Umbilical cord (tissue), 2 donors: ENCODE measurements around the gene NDUFS6. TPM values are rescaled to one million over a fixed set of nuclear protein-coding genes. Genes with fewer than 3 reads are reported as not detected.
"Not testable (repeated sequence)": the region's sequence is repeated elsewhere in the genome, so short reads cannot be mapped to it uniquely, and the experiment has no call there.

Experiments used
- DNase-seq: peaks from one replicate; pipeline ENCODE4 v3.0.0-alpha.2; 2015; ENCODE audit warnings: low spot score
- total RNA-seq: library from RNA; depleted of rRNA; stranded (reverse); fragments of >200 nt; gene quantifications from one replicate; pipeline ENCODE4 v1.2.3, GENCODE V29; 2014; ENCODE audit warnings: low replicate concordance; ENCODE audit not compliant: insufficient read depth

NDUFS6 gene
- total RNA-seq, 1 donor from 2014 or later: 33.9 TPM

DNA sequence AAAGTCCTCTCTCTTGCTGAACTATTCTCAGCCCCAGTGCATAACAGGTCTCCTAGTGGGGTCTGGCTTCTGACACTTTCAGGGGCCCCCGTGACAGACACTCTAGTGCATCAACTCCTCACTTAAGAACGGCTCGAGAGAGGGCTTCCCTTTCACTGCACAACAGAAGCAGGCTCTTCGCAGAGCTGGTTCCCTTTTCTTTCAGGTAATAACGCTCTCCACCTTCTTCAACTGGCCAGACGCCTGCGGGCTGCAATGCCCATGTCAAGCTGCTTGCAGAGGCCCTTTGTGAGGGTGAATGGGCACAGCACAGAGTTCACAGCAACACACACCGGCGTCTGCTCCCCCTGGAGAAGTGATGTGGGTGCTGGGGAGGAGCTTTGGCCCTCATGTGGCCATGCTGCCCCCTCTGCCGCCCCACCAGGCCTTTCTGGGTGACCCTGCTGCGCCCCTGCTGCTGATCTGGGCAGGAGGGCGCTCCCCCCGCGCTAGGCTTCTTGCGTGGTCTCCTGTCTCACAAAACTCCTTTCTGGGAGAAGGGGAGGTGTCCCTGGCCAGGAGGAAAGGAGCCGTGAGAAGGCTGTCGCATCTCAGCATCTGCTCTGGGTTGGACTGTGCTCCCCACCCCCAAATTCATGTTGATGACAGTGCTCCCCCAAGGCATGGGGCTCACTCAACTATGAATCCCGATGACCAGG is 4.0 kb upstream of the NDUFS6 start:
- DNase-seq: no peak

- DNase-seq: no peak
These were observed 3.4 kb upstream of the NDUFS6 start for GRCh38 chr5:1797855-1798254.

- DNase-seq: not testable (repeated sequence)
These were observed 2.6 kb upstream of the NDUFS6 start for GRCh38 chr5:1798589-1798988.

GRCh38 chr5:1799110-1799601 is 2.1 kb upstream of the NDUFS6 start:
- peak; percentile 18 for DNase-seq

GRCh38 chr5:1799602-1800471 is 1.4 kb upstream of the NDUFS6 start, which contains the start of gene MRPL36:
MRPL36 (minus strand) TSS chr5:1799837; CDS start chr5:1798935, 902 bp downstream.
- DNase-seq: peak; percentile 95

- peak; percentile 31 for DNase-seq
These were observed 560 bp upstream of the NDUFS6 start for GRCh38 chr5:1800472-1801221.

DNA sequence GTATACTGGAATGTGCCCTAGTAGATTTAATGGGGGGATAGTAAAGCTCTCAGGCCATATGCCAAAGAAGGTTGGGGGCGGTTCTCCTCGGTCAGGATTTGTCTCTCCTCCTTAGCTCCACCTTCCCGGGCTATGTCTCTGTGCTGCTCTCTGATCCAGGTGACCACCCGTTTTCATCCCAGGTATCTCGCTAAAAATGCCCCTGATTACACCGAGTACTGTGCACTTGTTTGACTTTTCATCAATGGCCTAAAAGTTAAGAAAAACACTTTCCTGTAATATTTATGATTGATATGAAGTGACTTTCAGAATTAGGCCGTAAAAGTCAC is 724 bp downstream of the NDUFS6 start:
- DNase-seq: no peak

DNA sequence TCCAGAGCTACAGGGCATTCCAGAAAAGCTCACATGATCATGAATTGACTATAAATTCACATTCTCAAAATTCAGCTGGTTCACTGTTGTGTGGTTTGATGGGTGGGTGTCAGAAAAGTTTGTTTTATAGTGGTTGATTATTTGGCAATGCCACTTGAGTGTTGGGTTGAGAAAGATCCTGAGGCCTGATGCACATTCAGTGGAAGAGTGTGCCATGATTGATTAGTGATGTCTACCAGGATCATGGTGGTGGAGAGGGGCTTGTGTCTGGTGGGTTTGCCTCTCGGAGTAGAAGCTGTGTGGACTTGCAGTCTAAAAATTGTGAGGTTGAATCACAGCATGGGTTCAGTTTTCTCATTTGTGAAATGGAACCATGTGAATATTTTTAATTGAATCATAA is 2.0 kb downstream of the NDUFS6 start:
- no peak for DNase-seq

DNA sequence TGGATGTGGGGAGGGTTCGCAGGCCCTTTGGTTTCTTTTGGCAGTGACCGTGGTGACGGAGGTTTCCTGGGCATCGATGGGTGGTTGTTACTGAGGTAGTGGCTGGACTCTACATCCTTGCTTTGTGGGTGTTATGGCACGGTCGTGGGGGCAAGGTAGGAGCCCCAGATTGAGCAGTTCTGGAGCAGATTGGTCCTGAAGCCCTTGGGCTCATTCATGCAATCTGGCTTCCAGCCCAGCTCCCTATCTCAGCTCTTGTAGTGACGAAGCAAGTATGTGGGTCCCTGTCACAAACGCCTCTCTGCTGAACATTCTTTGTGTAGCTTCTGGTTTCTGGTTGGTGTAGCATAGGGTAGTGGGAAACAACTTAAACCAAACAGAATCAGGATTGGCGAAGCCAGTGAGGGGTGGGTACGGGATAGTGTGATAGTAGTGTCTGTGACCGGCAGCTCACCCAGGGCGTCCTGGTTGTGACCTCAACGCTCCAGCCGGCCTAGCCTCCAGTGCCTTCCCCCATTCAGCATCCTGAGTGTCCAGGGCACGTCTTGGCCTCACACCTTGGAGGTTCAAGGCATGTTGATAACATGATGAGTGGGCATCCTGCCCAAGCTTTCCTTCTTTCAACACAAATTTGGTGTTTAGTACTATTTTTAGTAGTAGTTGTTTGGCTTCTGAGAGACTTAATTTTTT is 2.9 kb downstream of the NDUFS6 start:
- DNase-seq: no peak

DNA sequence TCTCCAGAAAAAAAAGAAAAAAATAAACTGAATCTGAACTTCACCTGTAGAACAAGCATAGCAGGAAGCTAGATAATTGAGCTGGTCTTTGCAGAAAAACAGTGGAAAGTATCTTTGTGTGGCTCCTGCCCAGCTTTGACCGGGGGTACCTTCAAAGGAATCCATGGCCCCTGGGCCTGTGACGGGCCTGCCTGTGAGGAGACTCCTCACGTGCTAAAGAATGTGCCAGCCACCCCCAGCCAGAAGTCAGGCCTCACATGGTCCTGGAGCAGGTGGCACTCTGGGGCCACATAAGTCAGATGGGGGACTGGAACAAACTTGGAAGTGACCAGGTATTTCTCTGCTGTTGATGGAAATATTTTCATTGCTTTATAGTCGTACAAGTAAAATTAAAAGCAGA is 4.1 kb downstream of the NDUFS6 start:
- DNase-seq: no peak

DNA sequence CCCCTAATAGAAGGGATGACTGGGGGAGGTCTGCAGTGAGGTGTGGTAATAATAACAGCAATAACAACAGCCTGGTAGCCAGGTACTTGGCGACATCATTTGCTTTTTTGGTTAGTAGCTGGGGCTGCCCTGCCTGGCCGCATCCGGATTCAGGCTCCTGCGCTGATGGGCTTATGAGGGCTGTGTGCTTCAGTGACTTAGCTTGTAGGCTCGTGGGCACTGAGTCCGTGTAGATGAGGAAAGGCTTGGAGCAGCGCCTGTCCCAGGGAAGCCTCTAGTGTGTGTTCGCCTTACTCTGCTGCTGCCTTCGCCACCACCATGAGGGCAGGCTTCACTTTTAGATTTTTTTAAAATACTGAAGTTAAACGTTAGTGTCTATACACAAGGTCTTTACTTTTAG is 4.5 kb downstream of the NDUFS6 start:
- DNase-seq: no peak

DNA sequence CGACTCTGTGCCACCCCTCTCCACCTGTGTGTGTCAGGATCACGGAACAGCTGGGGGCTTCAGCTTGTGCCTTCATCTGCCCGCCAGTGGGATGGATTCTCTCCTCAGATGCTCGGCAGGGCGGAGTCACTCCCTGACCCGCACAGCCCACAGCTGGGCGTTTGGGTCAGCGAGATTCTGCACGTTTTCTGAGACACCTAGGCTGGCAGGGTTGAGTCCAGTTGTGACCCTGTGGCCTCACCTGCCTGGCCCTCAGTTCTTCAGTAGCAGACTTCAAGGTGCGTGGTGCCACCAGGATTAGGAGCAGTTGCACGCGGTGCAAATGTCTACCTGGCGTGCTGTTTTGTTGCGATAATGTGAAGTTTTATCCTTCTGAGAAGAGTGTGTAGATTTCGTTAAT is 5.0 kb downstream of the NDUFS6 start:
- DNase-seq: no peak

GRCh38 chr5:1806974-1807373 is 5.8 kb downstream of the NDUFS6 start:
- DNase-seq: no peak

- DNase-seq: no peak
These were observed 6.4 kb downstream of the NDUFS6 start for GRCh38 chr5:1807451-1808185.

DNA sequence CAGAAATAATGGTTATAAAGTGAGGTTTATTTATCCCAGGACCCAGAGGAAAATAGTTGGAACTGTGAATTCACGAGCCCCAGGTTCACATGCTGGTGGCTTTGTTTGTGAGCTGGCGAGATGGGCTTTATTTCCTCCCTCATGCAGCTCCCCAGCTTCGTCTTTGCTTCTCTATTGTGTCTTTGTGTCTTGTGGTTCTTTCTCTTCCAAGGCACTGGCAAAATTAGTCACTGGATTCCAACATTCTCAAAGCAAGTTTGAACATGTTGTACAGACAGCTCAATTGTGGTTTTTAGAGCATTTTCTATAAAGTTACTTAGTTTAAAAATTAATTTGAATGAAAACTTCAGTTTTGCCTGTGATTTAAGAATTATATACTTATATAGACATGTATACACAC is 7.2 kb downstream of the NDUFS6 start:
- no peak for DNase-seq

DNA sequence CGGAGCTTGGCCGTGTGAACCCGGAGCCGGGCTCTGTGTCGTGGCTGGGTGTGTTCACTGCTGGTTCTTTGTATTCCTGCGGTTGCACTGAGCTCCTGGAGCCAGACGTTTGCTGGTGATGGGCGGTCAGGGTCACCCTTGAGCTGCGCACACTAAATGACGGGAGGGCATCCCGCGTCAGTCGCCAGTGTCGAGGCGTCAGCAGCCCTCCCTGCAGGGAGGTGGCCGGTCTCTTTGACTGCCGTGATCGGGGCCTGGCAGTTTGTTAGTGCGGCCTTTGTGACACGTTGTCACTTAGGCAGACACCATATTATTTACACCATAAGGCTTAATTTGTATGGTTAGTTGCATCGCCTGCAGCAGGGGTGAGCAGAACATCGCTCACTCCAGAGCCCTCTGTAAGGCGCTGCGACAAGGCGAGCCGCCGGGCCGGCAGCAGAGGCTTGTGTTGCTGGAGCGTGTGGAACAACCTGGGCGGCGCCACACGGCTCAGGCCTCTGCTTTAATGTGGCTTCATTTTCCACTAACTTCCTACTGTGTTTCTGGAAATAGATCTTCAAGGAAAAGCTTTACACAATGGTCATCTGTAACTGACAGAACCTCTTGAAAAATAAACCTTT is 8.3 kb downstream of the NDUFS6 start:
- DNase-seq: no peak

- DNase-seq: no peak
These were observed 9.4 kb downstream of the NDUFS6 start for GRCh38 chr5:1810581-1811101.

DNA sequence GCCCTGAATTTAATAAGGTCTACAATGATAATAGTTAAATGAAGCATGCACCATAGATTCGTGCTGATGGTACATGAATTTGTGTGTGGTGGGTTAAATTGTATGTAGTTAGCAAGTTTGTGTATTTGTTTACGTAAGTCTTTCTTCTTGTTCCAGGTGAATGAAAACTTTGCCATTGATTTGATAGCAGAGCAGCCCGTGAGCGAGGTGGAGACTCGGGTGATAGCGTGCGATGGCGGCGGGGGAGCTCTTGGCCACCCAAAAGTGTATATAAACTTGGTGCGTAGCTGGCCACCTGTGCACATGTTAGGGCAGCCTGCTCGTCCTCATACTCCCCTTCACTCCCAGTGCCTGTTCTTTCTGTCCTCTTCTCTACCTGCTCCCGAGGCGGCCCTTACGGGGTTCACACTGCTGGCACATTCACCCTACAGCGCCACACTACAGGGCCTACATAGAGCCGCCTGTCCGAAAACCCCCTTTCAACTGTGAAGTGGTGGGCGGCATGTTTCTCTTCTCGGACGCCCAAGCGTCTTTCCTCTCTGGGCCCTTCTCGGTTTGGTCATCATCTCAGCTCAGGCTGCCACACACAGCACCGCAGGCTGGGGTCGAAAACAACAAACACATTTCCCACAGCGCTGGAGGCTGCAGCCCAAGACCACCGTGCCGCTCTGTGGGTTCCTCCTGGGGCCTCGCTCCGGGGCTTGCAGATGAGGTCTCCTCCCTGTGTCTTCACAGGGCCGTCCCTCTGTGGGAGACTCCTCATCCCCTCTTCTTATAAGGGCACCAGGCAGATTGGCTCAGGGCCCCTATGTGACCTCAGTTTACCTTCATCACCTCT is 13.2 kb downstream of the NDUFS6 start:
- DNase-seq: no peak

DNA sequence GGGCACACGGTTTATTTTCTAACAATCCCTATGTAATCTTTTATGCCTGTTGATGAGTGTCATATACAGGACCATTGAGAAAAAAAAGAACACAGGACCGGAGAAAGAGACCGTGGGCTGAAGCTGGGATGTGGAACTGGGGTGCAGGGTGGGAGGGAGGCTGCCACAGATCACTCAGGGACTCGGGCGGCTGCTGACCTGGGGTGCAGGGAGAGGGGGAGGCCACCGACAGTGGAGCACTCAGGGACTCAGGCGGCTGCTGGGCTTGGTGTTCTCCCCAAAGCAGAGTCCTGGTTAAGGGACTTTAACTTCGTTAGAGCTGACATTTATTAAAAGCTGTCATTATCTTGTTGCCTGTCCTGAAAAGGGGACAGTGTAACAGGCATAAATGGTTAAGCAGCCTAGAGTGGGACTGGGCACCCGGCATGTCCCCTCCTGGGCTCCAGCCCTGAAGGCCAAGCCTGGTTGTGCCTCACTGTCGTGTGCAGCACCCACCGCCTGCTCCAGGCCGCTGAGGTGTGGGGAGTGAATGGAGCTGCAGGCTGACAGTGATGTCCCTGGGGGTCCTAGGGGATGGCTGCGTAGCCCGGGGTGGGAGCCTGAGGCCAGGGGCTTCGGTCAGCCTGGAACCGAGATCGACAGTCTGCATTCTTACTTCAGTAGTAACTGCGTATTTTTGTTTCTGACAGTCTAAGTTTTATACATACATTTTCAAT is 14.0 kb downstream of the NDUFS6 start:
- DNase-seq: no peak
